Endothelial cell of umbilical vein (primary cell): ENCODE measurements around the gene HYAL3. TPM values are rescaled to one million over a fixed set of nuclear protein-coding genes. Genes with fewer than 3 reads are reported as not detected.

Experiments
- BruUV-seq: library from RNA; stranded (reverse); fragments of 400-500 nt; replicated peaks from 2 replicates; lab custom pipeline; 2021; lab: Mats Ljungman, UMichigan
- CTCF ChIA-PET: fragments of 300-600, 350-600 bp; sonication (Branson Sonifier 250); formaldehyde crosslinking; loops from one replicate; lab custom pipeline; 2021; ENCODE audit warnings: antibody characterized with exemption, inconsistent platforms; lab: Charles Lee
- POLR2A ChIA-PET: fragments of 300-600, 350-600 bp; sonication (Branson Sonifier 250); formaldehyde crosslinking; loops from one replicate; lab custom pipeline; 2021; ENCODE audit warnings: antibody characterized with exemption, inconsistent platforms; lab: Charles Lee
- DNase-seq: peaks from one replicate; pipeline ENCODE4 v3.0.0-alpha.2; 2011; ENCODE audit warnings: low read depth, low spot score
- FAIRE-seq: peaks from 2 replicates; lab custom pipeline; 2011; peaks lifted over from hg19 to GRCh38; lab: Jason Lieb, UNC
- H2AFZ ChIP-seq: 2 replicates; pipeline ENCODE4 v1.6.0; 2012; ENCODE audit warnings: low read depth, low read length, control low read depth, inconsistent platforms
- H3K27ac ChIP-seq: 2 replicates; pipeline ENCODE4 v1.5.1; 2011; ENCODE audit warnings: low read depth, mild to moderate bottlenecking, control low read depth, low read length, moderate library complexity; ENCODE audit not compliant: insufficient read depth
- H3K27me3 ChIP-seq, 2 experiments: 2 replicates each; pipeline versions ENCODE4 v1.6.0 to v1.6.1; 2011; ENCODE audit warnings: low read length in 2 of 2, mixed read lengths in 1 of 2; ENCODE audit not compliant: control insufficient read depth in 2 of 2, insufficient read depth in 2 of 2
- H3K36me3 ChIP-seq, 2 experiments: 2 replicates in 1 of 2; 3 replicates in 1 of 2; pipeline ENCODE4 v1.5.1; 2011; ENCODE audit warnings: low read length in 2 of 2, mild to moderate bottlenecking in 1 of 2, moderate library complexity in 1 of 2; ENCODE audit not compliant: control insufficient read depth in 2 of 2, insufficient read depth in 2 of 2; ENCODE audit errors: extremely low read depth in 1 of 2
- H3K4me1 ChIP-seq: 3 replicates; pipeline ENCODE4 v1.5.1; 2011; ENCODE audit warnings: mild to moderate bottlenecking, low read length; ENCODE audit not compliant: control insufficient read depth, insufficient read depth; ENCODE audit errors: extremely low read depth
- H3K4me2 ChIP-seq: 2 replicates; pipeline ENCODE4 v1.6.1; 2011; ENCODE audit warnings: low read length, control low read depth, mixed read lengths; ENCODE audit not compliant: insufficient read depth
- H3K4me3 ChIP-seq, 3 experiments: fragments of 200-600 bp in 1 of 3; sonication (generic), shearing (Covaris generic) in 1 of 3; replicated peaks in 1 of 3; 2 replicates each; pipeline ENCODE4 v1.5.1; 2011 to 2016; ENCODE audit warnings: control low read depth in 3 of 3, low read length in 3 of 3, mild to moderate bottlenecking in 2 of 3, inconsistent platforms in 1 of 3, low read depth in 1 of 3, moderate library complexity in 1 of 3; ENCODE audit not compliant: insufficient read depth in 1 of 3
- H3K79me2 ChIP-seq: 2 replicates; pipeline ENCODE4 v1.6.0; 2012; ENCODE audit warnings: low read length, inconsistent platforms; ENCODE audit not compliant: control insufficient read depth, insufficient read depth
- H3K9ac ChIP-seq: replicated peaks from 2 replicates; pipeline ENCODE3; 2011; ENCODE audit warnings: low read length, control low read depth; ENCODE audit not compliant: insufficient read depth; ENCODE audit errors: extremely low read depth
- H3K9me1 ChIP-seq: replicated peaks from 3 replicates; pipeline ENCODE4 v1.6.0; 2011; ENCODE audit warnings: mild to moderate bottlenecking, low read length; ENCODE audit not compliant: control insufficient read depth, insufficient read depth; ENCODE audit errors: extremely low read depth
- H3K9me3 ChIP-seq: replicated peaks from 2 replicates; pipeline ENCODE4 v1.5.1; 2012; ENCODE audit warnings: low read length, inconsistent platforms; ENCODE audit not compliant: control insufficient read depth, insufficient read depth
- H4K20me1 ChIP-seq: replicated peaks from 2 replicates; pipeline ENCODE3; 2011; ENCODE audit warnings: mild to moderate bottlenecking, low read length; ENCODE audit not compliant: control insufficient read depth, insufficient read depth; ENCODE audit errors: extremely low read depth
- MAX ChIP-seq: IDR thresholded peaks from 2 replicates; pipeline ENCODE4 v1.6.1; 2011; ENCODE audit not compliant: insufficient read depth, insufficient read length
- POLR2A ChIP-seq: IDR thresholded peaks from 2 replicates; pipeline ENCODE4 v1.6.1; 2012; ENCODE audit warnings: low read depth, mild to moderate bottlenecking, control low read depth, low read length
- POLR2AphosphoS5 ChIP-seq: IDR thresholded peaks from 2 replicates; pipeline ENCODE4 v1.6.1; 2012; ENCODE audit warnings: low read depth, mild to moderate bottlenecking, control low read depth, low read length, moderate library complexity; ENCODE audit not compliant: insufficient read depth
- dilution Hi-C: fragments of 300-500 bp; cut with MboI; formaldehyde crosslinking; loops from one replicate; pipeline ENCODE4 v1.15.0; 2019; ENCODE audit warnings: low sequenced_read_pairs; ENCODE audit not compliant: extremely low pct_ligation_motif_present
- intact Hi-C: fragments of 100-400 bp; cut with micrococcal nuclease; formaldehyde crosslinking; loops from one replicate; pipeline ENCODE4 v1.10.0; 2022
- polyA plus RNA-seq, 4 experiments: library from polyadenylated mRNA; depleted of rRNA in 3 of 4; stranded (reverse) in 3 of 4; unstranded in 1 of 4; fragments of >200 nt; gene quantifications; 2 replicates each; pipeline versions ENCODE4 v1.2.1 to v1.2.3, GENCODE V29; 2011 to 2012; ENCODE audit warnings: missing spikeins in 1 of 4
- total RNA-seq: library from RNA; stranded (reverse); gene quantifications from 2 replicates; pipeline ENCODE4 v1.2.3, GENCODE V29; 2021

Gene HYAL3
- total and polyA plus RNA-seq, 2 donors (not counting 3 experiments of a cell fraction or from before 2014, with no cell fraction given) = 4.8 to 11.5 TPM

DNA sequence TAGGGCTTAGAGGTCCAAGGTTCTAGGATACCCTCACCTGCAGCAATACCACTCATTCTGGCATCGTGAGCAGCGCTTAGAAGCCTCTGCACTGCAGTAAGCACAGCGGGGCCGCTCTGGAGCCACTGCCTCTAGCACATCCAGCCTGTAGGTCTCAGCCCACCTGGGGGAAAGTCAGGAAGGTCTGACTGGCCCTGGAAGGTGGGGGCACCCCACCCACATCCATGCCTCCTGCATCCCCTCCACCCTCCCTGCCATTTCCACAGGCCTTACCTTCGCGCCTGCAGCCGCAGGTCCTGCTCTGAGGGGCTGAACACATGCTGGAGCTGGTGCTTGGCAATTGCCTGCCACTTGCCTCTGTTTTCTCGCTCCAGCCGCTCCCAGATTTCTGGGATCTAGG, 42.3 kb upstream of the HYAL3 start:
- no peak overlapping the region for H2AFZ ChIP-seq
- dilution Hi-C loops = no loop called here
- H3K27ac ChIP-seq = no peak overlapping the region
- ChIA-PET CTCF (interaction anchor here (1.1 to 2.4 kb wide), 3 partner anchors 18 to 201 kb away, joined by 3 to 6 read pairs (median 5); partner anchors contain the start of gene HYAL2), POLR2A (no interaction called here)
- H4K20me1 ChIP-seq = no peaks in the 10 kb centered on the region
- DNase-seq (no peak), FAIRE-seq (no peak)
- H3K27me3 ChIP-seq = no peaks in the 10 kb centered on the region
- H3K4me2 ChIP-seq = no peak overlapping the region
- intact Hi-C loops = no loop called here
- peaks cover 6% of the 10 kb centered on the region for H3K79me2 ChIP-seq
- TF ChIP-seq POLR2AphosphoS5 (no peak), MAX (no peak)
- no TSS peak for BruUV-seq
- H3K9me3 ChIP-seq = no peaks in the 10 kb centered on the region
- H3K4me3 ChIP-seq = no peak overlapping the region
- H3K36me3 ChIP-seq = no peaks in the 10 kb centered on the region
- H3K9me1 ChIP-seq = no peaks in the 10 kb centered on the region
- H3K9ac ChIP-seq = no peak overlapping the region
- H3K4me1 ChIP-seq = peaks cover 19% of the 10 kb centered on the region

GRCh38 chr3:50340448-50341329, 41.5 kb upstream of the HYAL3 start, which contains the start of gene RASSF1:
RASSF1 (minus strand) TSS chr3:50340836; CDS start chr3:50340805, 31 bp downstream.
- Histone ChIP-seq H3K9ac (no peak within 1 kb of the TSS), H3K9me1 (no peaks in the 10 kb centered on the region), H2AFZ (peak within 1 kb of the TSS; percentile 79), H4K20me1 (no peaks in the 10 kb centered on the region), H3K4me1 (peaks cover 25% of the 10 kb centered on the region), H3K79me2 (peaks cover 14% of the 10 kb centered on the region), H3K27me3 (no peaks in the 10 kb centered on the region), H3K36me3 (no peaks in the 10 kb centered on the region), H3K4me3 (peak within 1 kb of the TSS in 2 of 3 experiments; percentile 6), H3K9me3 (no peaks in the 10 kb centered on the region), H3K4me2 (peak within 1 kb of the TSS; percentile 33), H3K27ac (no peak within 1 kb of the TSS)
- TF ChIP-seq POLR2A = peak; percentile 41
- TF ChIP-seq MAX = peak; percentile 12
- no peak for TF ChIP-seq POLR2AphosphoS5
- ChIA-PET POLR2A (no interaction called here), CTCF (interaction anchor here (1.0 to 2.4 kb wide), 3 partner anchors 12 to 202 kb away, joined by 3 to 6 read pairs (median 3); partner anchors contain the start of gene HYAL2)
- no TSS peak for BruUV-seq
- dilution Hi-C loops = no loop called here
- DNase-seq = no peak
- intact Hi-C loops = no loop called here
- no peak for FAIRE-seq
